Neural progenitor cell (in vitro differentiated cells): ENCODE data around the gene MYD88. TPM values are rescaled to one million over a fixed set of nuclear protein-coding genes. Genes with fewer than 3 reads are reported as not detected.
"Not testable (repeated sequence)": the region's sequence is repeated elsewhere in the genome, so short reads cannot be mapped to it uniquely, and the experiment has no call there.

Experiments
- DNase-seq: peaks from one replicate; pipeline ENCODE4 v3.0.0-alpha.2; 2016; ENCODE audit warnings: low spot score
- H2AFZ ChIP-seq: fragments of 200-600 bp; sonication (generic); replicated peaks from 2 replicates; pipeline ENCODE4 v1.6.1; 2016; ENCODE audit warnings: antibody characterized with exemption
- H3F3A ChIP-seq: fragments of 200-600 bp; sonication (generic); 2 replicates; pipeline ENCODE4 v1.6.1; 2016; ENCODE audit warnings: antibody characterized with exemption, low read depth
- H3K27ac ChIP-seq: fragments of 200-600 bp; sonication (generic); 2 replicates; pipeline ENCODE4 v1.5.1; 2016; ENCODE audit warnings: mild to moderate bottlenecking
- H3K27me3 ChIP-seq: fragments of 200-600 bp; sonication (generic); 2 replicates; pipeline ENCODE4 v1.6.1; 2016; ENCODE audit warnings: mild to moderate bottlenecking, moderate library complexity
- H3K36me3 ChIP-seq: fragments of 200-600 bp; sonication (generic); 2 replicates; pipeline ENCODE4 v1.5.1; 2016
- H3K4me1 ChIP-seq: fragments of 200-600 bp; sonication (generic); 2 replicates; pipeline ENCODE4 v1.6.1; 2016; ENCODE audit warnings: mixed run types
- H3K4me2 ChIP-seq: fragments of 200-600 bp; sonication (generic); 2 replicates; pipeline ENCODE4 v1.6.1; 2016
- H3K4me3 ChIP-seq: fragments of 200-600 bp; sonication (generic); 2 replicates; pipeline ENCODE4 v1.5.1; 2016
- H3K79me2 ChIP-seq: fragments of 200-600 bp; sonication (generic); 2 replicates; pipeline ENCODE4 v1.6.1; 2016; ENCODE audit warnings: low read depth
- H3K9ac ChIP-seq: fragments of 200-600 bp; sonication (generic); 2 replicates; pipeline ENCODE4 v1.6.1; 2016
- H3K9me3 ChIP-seq: fragments of 200-600 bp; sonication (generic); 2 replicates; pipeline ENCODE4 v1.5.1; 2016; ENCODE audit warnings: low read depth
- H4K20me1 ChIP-seq: fragments of 200-600 bp; sonication (generic); 2 replicates; pipeline ENCODE4 v1.6.1; 2016; ENCODE audit warnings: low read depth
- H3K27ac Mint-ChIP-seq: 3 replicates; pipeline ENCODE4 v1.8.0; 2021; ENCODE audit warnings: mixed read lengths
- H3K27me3 Mint-ChIP-seq: 2 replicates; pipeline ENCODE4 v1.8.0; 2022; ENCODE audit warnings: low read depth, mild to moderate bottlenecking, inconsistent platforms, moderate library complexity, mixed read lengths; ENCODE audit not compliant: insufficient read depth
- H3K36me3 Mint-ChIP-seq: 3 replicates; pipeline ENCODE4 v1.8.0; 2021; ENCODE audit warnings: mixed read lengths
- H3K4me1 Mint-ChIP-seq: 3 replicates; pipeline ENCODE4 v1.8.0; 2021; ENCODE audit warnings: mixed read lengths
- H3K4me3 Mint-ChIP-seq: 3 replicates; pipeline ENCODE4 v1.8.0; 2021; ENCODE audit warnings: mild to moderate bottlenecking, moderate library complexity, mixed read lengths
- H3K9me3 Mint-ChIP-seq: 3 replicates; pipeline ENCODE4 v1.8.0; 2020; ENCODE audit warnings: mixed read lengths
- EZH2 ChIP-seq: fragments of 200-600 bp; sonication (generic); IDR thresholded peaks from 2 replicates; pipeline ENCODE4 v1.6.1; 2017; ENCODE audit warnings: antibody characterized with exemption, mild to moderate bottlenecking, moderate library complexity
- EZH2phosphoT487 ChIP-seq: fragments of 200-600 bp; sonication (generic); IDR thresholded peaks from 2 replicates; pipeline ENCODE4 v1.6.1; 2017; ENCODE audit warnings: antibody characterized with exemption
- total RNA-seq: library from RNA; depleted of rRNA; stranded (reverse); fragments of >200 nt; gene quantifications from 2 replicates; pipeline ENCODE4 v1.2.3, GENCODE V29; 2015; ENCODE audit warnings: low replicate concordance
- TF ChIP-seq, protein P1 (sequence below): fragments of 200-600 bp; sonication (generic); IDR thresholded peaks from 2 replicates; pipeline ENCODE4 v1.5.1; 2017; ENCODE audit warnings: antibody characterized with exemption, mild to moderate bottlenecking

The MYD88 gene
- total RNA-seq, 1 donor from 2014 or later: 3.1 TPM

DNA sequence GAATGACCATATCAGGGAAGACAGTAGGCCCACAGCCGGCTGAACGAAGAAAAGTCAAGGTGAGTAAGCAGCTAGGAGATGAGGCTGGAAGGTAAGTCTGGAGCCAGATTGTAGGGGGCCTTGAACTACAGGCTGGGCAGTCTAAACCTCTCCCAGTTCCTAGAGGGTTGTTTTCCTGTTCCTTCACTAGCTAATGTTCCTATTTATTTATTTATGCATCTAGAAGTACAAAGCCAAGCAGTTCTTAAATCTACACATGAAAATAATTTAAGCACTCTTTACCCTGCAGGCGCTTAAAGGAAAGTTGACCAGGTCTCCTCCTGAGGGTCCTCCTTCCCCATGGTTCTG lies 5.3 kb upstream of the MYD88 start:
- H3K4me1 ChIP-seq: peaks cover 6% of the 10 kb centered on the region
- no peak overlapping the region for H3K27ac Mint-ChIP-seq
- no peaks in the 10 kb centered on the region for H3K9me3 Mint-ChIP-seq
- H3K36me3 ChIP-seq: no peaks in the 10 kb centered on the region
- H3K79me2 ChIP-seq: peaks cover 10% of the 10 kb centered on the region
- peaks cover 7% of the 10 kb centered on the region for H3K36me3 Mint-ChIP-seq
- peaks cover 22% of the 10 kb centered on the region for H3K4me1 Mint-ChIP-seq
- no peaks in the 10 kb centered on the region for H3K27me3 ChIP-seq
- peaks cover 10% of the 10 kb centered on the region for H3F3A ChIP-seq
- no peak overlapping the region for H3K4me3 ChIP-seq
- H3K9me3 ChIP-seq: no peaks in the 10 kb centered on the region
- H3K27ac ChIP-seq: no peak overlapping the region
- no peak overlapping the region for H3K4me3 Mint-ChIP-seq
- TF ChIP-seq EZH2phosphoT487: no peak
- TF ChIP-seq, protein P1, sequence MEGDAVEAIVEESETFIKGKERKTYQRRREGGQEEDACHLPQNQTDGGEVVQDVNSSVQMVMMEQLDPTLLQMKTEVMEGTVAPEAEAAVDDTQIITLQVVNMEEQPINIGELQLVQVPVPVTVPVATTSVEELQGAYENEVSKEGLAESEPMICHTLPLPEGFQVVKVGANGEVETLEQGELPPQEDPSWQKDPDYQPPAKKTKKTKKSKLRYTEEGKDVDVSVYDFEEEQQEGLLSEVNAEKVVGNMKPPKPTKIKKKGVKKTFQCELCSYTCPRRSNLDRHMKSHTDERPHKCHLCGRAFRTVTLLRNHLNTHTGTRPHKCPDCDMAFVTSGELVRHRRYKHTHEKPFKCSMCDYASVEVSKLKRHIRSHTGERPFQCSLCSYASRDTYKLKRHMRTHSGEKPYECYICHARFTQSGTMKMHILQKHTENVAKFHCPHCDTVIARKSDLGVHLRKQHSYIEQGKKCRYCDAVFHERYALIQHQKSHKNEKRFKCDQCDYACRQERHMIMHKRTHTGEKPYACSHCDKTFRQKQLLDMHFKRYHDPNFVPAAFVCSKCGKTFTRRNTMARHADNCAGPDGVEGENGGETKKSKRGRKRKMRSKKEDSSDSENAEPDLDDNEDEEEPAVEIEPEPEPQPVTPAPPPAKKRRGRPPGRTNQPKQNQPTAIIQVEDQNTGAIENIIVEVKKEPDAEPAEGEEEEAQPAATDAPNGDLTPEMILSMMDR: no peak
- TF ChIP-seq EZH2: no peak
- DNase-seq: no peak
- H3K9ac ChIP-seq: no peak overlapping the region
- peaks cover 26% of the 10 kb centered on the region for H4K20me1 ChIP-seq
- H3K4me2 ChIP-seq: no peak overlapping the region
- peaks cover 9% of the 10 kb centered on the region for H3K27me3 Mint-ChIP-seq
- no peak overlapping the region for H2AFZ ChIP-seq

DNA sequence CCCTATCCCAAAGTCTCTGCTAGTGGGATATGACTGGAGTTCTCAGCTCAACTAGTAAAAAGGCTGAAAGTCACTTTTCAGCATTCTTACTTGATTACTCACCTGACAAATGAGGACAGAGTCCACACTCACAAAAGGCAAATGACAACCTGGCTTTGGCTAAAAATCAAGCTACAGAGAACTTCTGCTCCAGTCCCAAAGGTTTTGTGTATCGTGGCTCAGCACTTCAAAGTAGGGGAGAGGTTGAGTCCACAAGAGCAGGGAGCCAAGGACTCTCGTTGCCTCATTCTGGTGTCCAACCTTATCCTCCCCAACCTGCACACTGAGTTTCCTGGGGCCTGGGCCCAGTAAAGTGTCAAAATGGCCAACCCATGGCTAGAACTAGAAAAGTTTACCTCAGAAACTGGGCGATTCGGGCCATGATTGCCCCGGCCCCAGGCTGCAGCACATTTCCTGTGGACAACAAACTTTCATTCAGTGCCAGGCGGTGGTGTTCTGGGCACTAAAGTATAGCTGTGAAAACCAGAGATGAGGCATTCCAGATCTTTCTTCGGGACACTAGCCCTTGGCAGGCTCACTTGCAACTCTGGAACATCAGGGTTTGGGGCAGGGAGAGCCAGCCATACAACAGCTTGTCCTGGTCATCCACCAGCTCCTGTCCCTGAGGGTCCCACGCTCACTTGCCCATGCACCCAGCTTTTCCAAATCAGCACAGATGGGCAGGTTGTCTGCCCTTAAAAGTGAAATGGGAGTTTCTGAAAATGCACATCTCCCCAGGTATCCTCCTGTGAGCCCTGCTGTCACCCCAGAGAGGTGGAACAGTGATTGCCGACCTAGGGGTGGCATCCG lies 4.7 kb upstream of the MYD88 start:
- Mint-ChIP-seq H3K4me1 (peaks cover 24% of the 10 kb centered on the region), H3K36me3 (peaks cover 7% of the 10 kb centered on the region), H3K27ac (no peak overlapping the region), H3K9me3 (no peaks in the 10 kb centered on the region), H3K27me3 (peaks cover 13% of the 10 kb centered on the region), H3K4me3 (peak overlapping the region; percentile 9)
- H3K4me2 ChIP-seq: no peak overlapping the region
- no peak for DNase-seq
- H3K27me3 ChIP-seq: no peaks in the 10 kb centered on the region
- H3K79me2 ChIP-seq: peaks cover 11% of the 10 kb centered on the region
- no peak overlapping the region for H2AFZ ChIP-seq
- no peaks in the 10 kb centered on the region for H3K9me3 ChIP-seq
- H3K36me3 ChIP-seq: no peaks in the 10 kb centered on the region
- H3K27ac ChIP-seq: no peak overlapping the region
- H3K4me3 ChIP-seq: no peak overlapping the region
- peaks cover 6% of the 10 kb centered on the region for H3K4me1 ChIP-seq
- no peak overlapping the region for H3K9ac ChIP-seq
- H4K20me1 ChIP-seq: peaks cover 26% of the 10 kb centered on the region
- H3F3A ChIP-seq: peaks cover 11% of the 10 kb centered on the region
- TF ChIP-seq, protein P1: no peak
- TF ChIP-seq EZH2: no peak
- TF ChIP-seq EZH2phosphoT487: no peak

DNA sequence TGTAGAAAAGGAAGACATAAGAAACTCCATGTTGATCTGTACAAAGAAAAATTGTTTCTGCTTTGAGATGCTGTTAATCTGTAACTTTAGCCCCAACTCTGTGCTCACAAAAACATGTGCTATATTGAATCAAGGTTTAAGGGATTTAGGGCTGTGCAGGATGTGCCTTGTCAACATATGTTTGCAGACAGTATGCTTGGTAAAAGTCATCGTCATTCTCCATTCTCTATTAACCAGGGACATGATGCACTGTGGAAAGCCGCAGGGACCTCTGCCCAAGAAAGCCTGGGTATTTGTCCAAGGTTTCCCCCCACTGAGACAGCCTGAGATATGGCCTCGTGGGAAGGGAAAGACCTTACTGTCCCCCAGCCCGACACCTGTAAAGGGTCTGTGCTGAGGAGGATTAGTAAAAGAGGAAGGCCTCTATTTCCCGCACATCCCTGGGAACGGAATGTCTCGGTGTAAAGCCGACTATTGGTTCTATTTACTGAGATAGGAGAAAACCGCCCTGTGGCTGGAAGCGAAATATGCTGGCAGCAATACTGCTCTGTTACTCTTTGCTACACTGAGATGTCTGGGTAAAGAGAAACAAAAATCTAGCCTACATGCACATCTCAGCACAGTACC lies 3.8 kb upstream of the MYD88 start:
- Mint-ChIP-seq H3K4me3 (peak overlapping the region; percentile 9), H3K4me1 (peaks cover 24% of the 10 kb centered on the region), H3K27me3 (peaks cover 19% of the 10 kb centered on the region)
- not testable (repeated sequence) for H3K27me3 ChIP-seq, H2AFZ ChIP-seq, H3K36me3 ChIP-seq, H3K9me3 ChIP-seq, H3K9me3 Mint-ChIP-seq, H3K27ac Mint-ChIP-seq, H3K36me3 Mint-ChIP-seq, H3K4me3 ChIP-seq, H3K9ac ChIP-seq, H3K4me2 ChIP-seq, H3K27ac ChIP-seq, DNase-seq
- H3K4me1 ChIP-seq: peaks cover 12% of the 10 kb centered on the region
- H3F3A ChIP-seq: peaks cover 11% of the 10 kb centered on the region
- peaks cover 19% of the 10 kb centered on the region for H3K79me2 ChIP-seq
- peaks cover 26% of the 10 kb centered on the region for H4K20me1 ChIP-seq

DNA sequence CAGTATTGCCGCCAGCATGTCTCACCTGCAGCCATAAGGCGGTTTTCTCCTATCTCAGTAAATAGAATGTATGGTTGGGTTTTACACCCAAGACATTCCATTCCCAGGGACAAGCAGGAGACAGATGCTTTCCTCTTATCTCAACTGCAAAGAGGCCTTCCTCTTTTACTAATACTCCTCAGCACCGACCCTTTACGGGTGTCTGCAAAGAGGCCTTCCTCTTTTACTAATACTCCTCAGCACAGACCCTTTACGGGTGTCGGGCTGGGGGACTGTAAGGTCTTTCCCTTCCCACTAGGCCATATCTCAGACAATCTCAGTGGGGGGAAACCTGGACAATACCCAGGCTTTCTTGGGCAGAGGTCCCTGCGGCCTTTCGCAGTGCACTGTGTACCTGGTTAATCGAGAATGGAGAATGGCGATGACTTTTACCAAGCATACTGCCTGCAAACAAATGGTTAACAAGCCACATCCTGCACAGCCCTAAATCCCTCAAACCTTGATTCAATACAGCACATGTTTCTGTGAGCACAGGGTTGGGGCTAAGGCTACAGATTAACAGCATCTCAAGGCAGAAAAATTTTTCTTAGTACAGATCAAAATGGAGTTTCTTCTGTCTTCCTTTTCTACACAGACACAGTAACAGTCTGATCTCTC lies 2.7 kb upstream of the MYD88 start:
- not testable (repeated sequence) for DNase-seq, H3K27ac Mint-ChIP-seq, H3K9me3 ChIP-seq, H3K36me3 ChIP-seq, H3K9me3 Mint-ChIP-seq, H3K36me3 Mint-ChIP-seq, H2AFZ ChIP-seq, H3K27ac ChIP-seq, H3K27me3 ChIP-seq
- H3F3A ChIP-seq: peaks cover 11% of the 10 kb centered on the region
- H3K4me3 ChIP-seq: peak overlapping the region; percentile 72
- Mint-ChIP-seq H3K4me1 (peaks cover 24% of the 10 kb centered on the region), H3K4me3 (peak overlapping the region; percentile 93), H3K27me3 (peaks cover 22% of the 10 kb centered on the region)
- H4K20me1 ChIP-seq: peaks cover 26% of the 10 kb centered on the region
- peak overlapping the region; percentile 94 for H3K4me2 ChIP-seq
- H3K9ac ChIP-seq: peak overlapping the region; percentile 58
- peaks cover 14% of the 10 kb centered on the region for H3K4me1 ChIP-seq
- H3K79me2 ChIP-seq: peaks cover 23% of the 10 kb centered on the region
